ENCODE results near the gene IER3IP1. TPM values are rescaled to one million over a fixed set of nuclear protein-coding genes. Genes with fewer than 3 reads are reported as not detected.

IER3IP1 gene
- total and polyA plus RNA-seq, 2 of the 4 experiments (the other 2 are of a cell fraction) = 7.0 to 11.7 TPM

GRCh38 chr18:47108373-47108772, 67.8 kb downstream of the IER3IP1 start:
- H3K36me3 ChIP-seq (ENCODE audit: control insufficient read depth, insufficient read depth, low read length) = peaks cover 21% of the 10 kb centered on the region
- no peaks in the 10 kb centered on the region for H3K9me1 ChIP-seq (ENCODE audit: insufficient read depth, low read length)
- H2BK5ac ChIP-seq (ENCODE audit: low read depth, low read length, poor library complexity, severe bottlenecking) = no peak overlapping the region
- no peak for DNase-seq
- H2AFZ ChIP-seq (replicated peaks; ENCODE audit: low read length, poor library complexity) = no peak overlapping the region
- H3K56ac ChIP-seq (ENCODE audit: extremely low read depth, insufficient read depth, low read length) = no peak overlapping the region
- H3K4me3 ChIP-seq (ENCODE audit: insufficient read depth, low read depth, low read length) = no peak overlapping the region
- ATAC-seq (ENCODE audit: low read depth) = no peak
- H3K9ac ChIP-seq (ENCODE audit: low read depth, low read length) = no peak overlapping the region
- H3K27ac ChIP-seq (ENCODE audit: insufficient read depth, low read length) = no peak overlapping the region
- H2BK15ac ChIP-seq (ENCODE audit: low read depth, low read length) = no peak overlapping the region
- POLR2A ChIA-PET (ENCODE audit: unreplicated experiment) = no interaction called here
- no peak overlapping the region for H2BK120ac ChIP-seq (ENCODE audit: low read depth, low read length)
- H3K4me1 ChIP-seq (ENCODE audit: control insufficient read depth, insufficient read depth, low read length) = no peaks in the 10 kb centered on the region
- BruUV-seq (replicated peaks) = no TSS peak
- H4K8ac ChIP-seq (ENCODE audit: low read depth in 2 of 2, low read length in 2 of 2) = no peak overlapping the region
- H3K79me1 ChIP-seq (ENCODE audit: low read depth in 1 of 2, low read length in 2 of 2) = no peaks in the 10 kb centered on the region
- H2AK9ac ChIP-seq (replicated peaks; ENCODE audit: low read depth, low read length, poor library complexity) = no peak overlapping the region
- no peak overlapping the region for H3K4me2 ChIP-seq (ENCODE audit: low read depth, low read length)
- CTCF ChIA-PET = no interaction called here
- H4K5ac ChIP-seq (ENCODE audit: low read depth, low read length) = no peak overlapping the region
- H3K14ac ChIP-seq (replicated peaks; ENCODE audit: low read depth, low read length) = no peak overlapping the region
- TF ChIP-seq CTCF (conservative IDR thresholded peaks at IDR 0.05; ENCODE audit: low read depth, low read length) (no peak), RAD21 (IDR thresholded peaks at IDR 0.05; ENCODE audit: low read length) (no peak), RCOR1 (IDR thresholded peaks at IDR 0.05; ENCODE audit: insufficient replicate concordance, low read length) (no peak), MAFK (IDR thresholded peaks at IDR 0.05; ENCODE audit: low read depth, low read length) (no peak), SMC3 (IDR thresholded peaks at IDR 0.05; ENCODE audit: low read depth, low read length) (no peak), CHD1 (IDR thresholded peaks at IDR 0.05; ENCODE audit: low read depth, low read length) (no peak)
- no peaks in the 10 kb centered on the region for H4K20me1 ChIP-seq (ENCODE audit: insufficient read depth, low read length)
- 90% methylated on average over 2 of the region's 3 CpGs; no CpG with 5 or more reads in 1 of the 2 experiments for WGBS, 2 experiments (ENCODE audit: extremely low coverage in 2 of 2, insufficient read length in 1 of 2)
- dilution Hi-C loops (cut with HindIII; ENCODE audit: low sequenced_read_pairs, unreplicated experiment) (no loop called here), intact Hi-C loops (cut with micrococcal nuclease) (no loop called here), in situ Hi-C loops (cut with MboI; ENCODE audit: low sequenced_read_pairs) (no loop called here)
- no peak overlapping the region for H3K18ac ChIP-seq (ENCODE audit: low read depth, low read length)
- no peak overlapping the region for H4K91ac ChIP-seq (ENCODE audit: insufficient read depth, low read depth, low read length)
- H3K27me3 ChIP-seq (ENCODE audit: control insufficient read depth, insufficient read depth, low read length) = no peaks in the 10 kb centered on the region
- H2AK5ac ChIP-seq (ENCODE audit: low read depth, low read length) = no peak overlapping the region
- no peak overlapping the region for H3K4ac ChIP-seq (ENCODE audit: low read depth, low read length)
- H3K23ac ChIP-seq (ENCODE audit: low read depth, low read length) = no peak overlapping the region
- no peak overlapping the region for H2BK20ac ChIP-seq (ENCODE audit: low read depth, low read length)
- no peaks in the 10 kb centered on the region for H3K9me3 ChIP-seq (ENCODE audit: control insufficient read depth, insufficient read depth, low read length)

Small RNAs within 50 kb of the gene (microRNA-seq; reads per million reads assigned to microRNA genes)
- gene AC012254.4 (ENCODE audit: insufficient read depth, insufficient read length) = not detected

Small RNAs within 50 kb of the gene (small RNA-seq; reads per million reads assigned to genes)
- 0 reads per million in 5 experiments for gene AC012254.4

Other genes with a start within 250 kb of the IER3IP1 start
- gene ELOA2, start 140.7 kb downstream of the IER3IP1 start, total RNA-seq (2012; rRNA removed) = not detected in 2 replicates
- not detected in 2 replicates for gene ELOA2, start 140.7 kb downstream of the IER3IP1 start, polyA plus RNA-seq (2012; rRNA removed)
- gene HDHD2, start 25.9 kb downstream of the IER3IP1 start, total RNA-seq (2012; rRNA removed) = 16.7 and 18.6 TPM in 2 replicates
- 7.2 TPM in 2 replicates for gene HDHD2, start 25.9 kb downstream of the IER3IP1 start, polyA plus RNA-seq (2012; rRNA removed)
- gene SKOR2, start 75.3 kb upstream of the IER3IP1 start, total RNA-seq (2012; rRNA removed) = not detected in 2 replicates
- not detected in 2 replicates for gene SKOR2, start 75.3 kb upstream of the IER3IP1 start, polyA plus RNA-seq (2012; rRNA removed)

All from IMR-90 (cell line).